ENCODE data around the gene CHCHD3.

DNA sequence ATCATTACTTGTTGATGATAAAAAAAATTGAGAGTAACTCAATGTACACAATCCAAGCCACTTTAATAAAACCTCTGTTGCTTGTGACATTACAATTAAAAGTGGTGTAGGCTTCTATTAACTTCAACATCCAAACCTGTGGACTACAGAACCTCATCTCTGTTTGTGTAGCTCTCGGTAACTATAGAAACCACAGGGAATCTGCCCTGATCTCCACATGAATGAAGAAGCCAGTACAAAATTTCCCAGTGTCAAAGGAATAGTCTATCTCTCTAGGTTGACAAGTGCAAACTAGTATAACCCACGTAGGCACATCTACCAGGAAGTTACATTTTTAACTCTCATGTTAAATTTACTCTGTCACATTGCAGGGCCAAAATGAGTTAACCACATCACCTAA lies 204.3 kb downstream of the CHCHD3 start:
- TF ChIP-seq, protein P1, sequence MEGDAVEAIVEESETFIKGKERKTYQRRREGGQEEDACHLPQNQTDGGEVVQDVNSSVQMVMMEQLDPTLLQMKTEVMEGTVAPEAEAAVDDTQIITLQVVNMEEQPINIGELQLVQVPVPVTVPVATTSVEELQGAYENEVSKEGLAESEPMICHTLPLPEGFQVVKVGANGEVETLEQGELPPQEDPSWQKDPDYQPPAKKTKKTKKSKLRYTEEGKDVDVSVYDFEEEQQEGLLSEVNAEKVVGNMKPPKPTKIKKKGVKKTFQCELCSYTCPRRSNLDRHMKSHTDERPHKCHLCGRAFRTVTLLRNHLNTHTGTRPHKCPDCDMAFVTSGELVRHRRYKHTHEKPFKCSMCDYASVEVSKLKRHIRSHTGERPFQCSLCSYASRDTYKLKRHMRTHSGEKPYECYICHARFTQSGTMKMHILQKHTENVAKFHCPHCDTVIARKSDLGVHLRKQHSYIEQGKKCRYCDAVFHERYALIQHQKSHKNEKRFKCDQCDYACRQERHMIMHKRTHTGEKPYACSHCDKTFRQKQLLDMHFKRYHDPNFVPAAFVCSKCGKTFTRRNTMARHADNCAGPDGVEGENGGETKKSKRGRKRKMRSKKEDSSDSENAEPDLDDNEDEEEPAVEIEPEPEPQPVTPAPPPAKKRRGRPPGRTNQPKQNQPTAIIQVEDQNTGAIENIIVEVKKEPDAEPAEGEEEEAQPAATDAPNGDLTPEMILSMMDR (IDR thresholded peaks at IDR 0.05) = no peak
- TF ChIP-seq POLR2A (IDR thresholded peaks at IDR 0.05) = no peak

All from tibial nerve (tissue), 3 donors.